ENCODE data around the gene DBP.
"Not testable (repeated sequence)": the region's sequence is repeated elsewhere in the genome, so short reads cannot be mapped to it uniquely, and the experiment has no call there.

Gene DBP, protein sequence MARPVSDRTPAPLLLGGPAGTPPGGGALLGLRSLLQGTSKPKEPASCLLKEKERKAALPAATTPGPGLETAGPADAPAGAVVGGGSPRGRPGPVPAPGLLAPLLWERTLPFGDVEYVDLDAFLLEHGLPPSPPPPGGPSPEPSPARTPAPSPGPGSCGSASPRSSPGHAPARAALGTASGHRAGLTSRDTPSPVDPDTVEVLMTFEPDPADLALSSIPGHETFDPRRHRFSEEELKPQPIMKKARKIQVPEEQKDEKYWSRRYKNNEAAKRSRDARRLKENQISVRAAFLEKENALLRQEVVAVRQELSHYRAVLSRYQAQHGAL

DNA sequence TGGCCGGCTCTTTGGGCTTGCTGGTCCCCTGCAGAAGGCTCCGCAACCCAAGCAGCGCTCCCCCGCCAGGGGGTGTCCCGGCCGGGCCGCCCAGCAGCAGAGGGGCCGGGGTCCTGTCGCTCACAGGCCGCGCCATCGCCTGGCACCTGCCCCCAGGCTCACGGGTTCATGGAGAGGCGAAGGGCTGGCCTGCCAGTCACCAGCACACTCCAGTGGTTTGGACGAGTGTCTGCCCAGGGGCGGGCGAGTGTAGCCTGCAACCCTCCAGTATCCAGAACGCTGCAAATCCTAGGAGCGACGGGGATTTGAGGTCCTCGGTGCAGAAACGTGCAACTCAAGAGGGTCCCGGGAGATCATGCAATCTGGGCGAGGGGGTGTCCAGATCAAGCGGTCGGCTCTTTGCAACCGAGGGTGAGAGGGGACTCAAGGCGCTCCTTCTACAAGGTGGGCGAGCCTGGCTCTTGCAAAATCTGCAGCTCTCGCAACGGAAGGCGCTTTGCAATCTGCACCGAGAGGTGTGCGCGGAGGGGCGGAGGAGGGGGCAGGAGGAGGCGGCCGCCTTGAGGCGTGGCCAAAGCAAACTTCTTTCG, at the start of gene DBP:
Gene DBP (minus strand): TSS at position 521 of the 590 bp plus-strand sequence. CDS start 385 bp downstream, at position 136.
- TF ChIP-seq CTCF (IDR thresholded peaks at IDR 0.05): peak; percentile 11; the same call in 1 of the 2 replicates
- TF ChIP-seq ZFX (IDR thresholded peaks at IDR 0.05; ENCODE audit: borderline replicate concordance): no peak
- peak within 1 kb of the TSS; percentile 100 for H3K27ac ChIP-seq

GRCh38 chr19:48686637-48687036, 49.5 kb upstream of the DBP start:
- H3K27ac ChIP-seq: not testable (repeated sequence)

GRCh38 chr19:48686088-48686487, 48.9 kb upstream of the DBP start:
- H3K27ac ChIP-seq: no peak overlapping the region
- TF ChIP-seq CTCF (IDR thresholded peaks at IDR 0.05): no peak
- no peak for TF ChIP-seq ZFX (IDR thresholded peaks at IDR 0.05; ENCODE audit: borderline replicate concordance)

DNA sequence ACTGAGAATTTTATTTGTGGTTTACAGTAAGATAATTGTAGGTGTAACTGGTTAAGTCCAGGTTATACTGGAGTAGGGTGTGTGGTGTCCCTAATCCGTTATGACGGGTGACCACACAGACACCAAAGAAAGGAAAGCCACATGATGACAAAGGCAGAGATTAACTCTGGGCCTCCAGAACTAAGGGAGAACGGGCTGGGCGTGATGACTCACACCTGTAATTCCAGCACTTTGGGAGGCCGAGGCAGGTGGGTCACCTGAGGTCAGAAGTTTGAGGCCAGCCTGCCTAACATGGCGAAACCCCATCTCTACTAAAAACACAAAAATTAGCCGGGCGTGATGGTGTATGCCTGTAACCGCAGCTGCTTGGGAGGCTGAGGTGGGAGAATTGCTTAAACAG, 48.4 kb upstream of the DBP start:
- no peak overlapping the region for H3K27ac ChIP-seq
- TF ChIP-seq ZFX (IDR thresholded peaks at IDR 0.05; ENCODE audit: borderline replicate concordance): no peak
- no peak for TF ChIP-seq CTCF (IDR thresholded peaks at IDR 0.05)

- TF ChIP-seq ZFX (IDR thresholded peaks at IDR 0.05; ENCODE audit: borderline replicate concordance) (no peak), CTCF (IDR thresholded peaks at IDR 0.05) (no peak)
- H3K27ac ChIP-seq: peak overlapping the region; percentile 64
These were observed 46.2 kb upstream of the DBP start for GRCh38 chr19:48683349-48683748.

DNA sequence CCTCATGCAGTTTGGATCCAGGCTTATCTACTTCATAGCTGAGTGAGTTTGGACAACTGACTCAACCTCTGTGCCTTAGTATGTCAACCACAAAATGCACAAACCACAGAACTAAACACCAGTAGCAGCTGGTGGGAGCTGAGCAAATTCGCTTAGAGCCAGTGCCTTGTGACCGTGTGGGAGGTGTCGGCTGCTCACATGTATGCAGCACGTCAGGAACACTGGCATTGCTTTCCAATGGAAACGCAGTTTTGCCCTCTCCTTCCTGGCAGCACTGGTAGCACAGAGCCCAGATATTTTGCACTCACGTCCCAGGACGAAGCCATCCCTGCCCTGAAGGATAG, 43.9 kb upstream of the DBP start:
- no peak overlapping the region for H3K27ac ChIP-seq
- no peak for TF ChIP-seq CTCF (IDR thresholded peaks at IDR 0.05)
- no peak for TF ChIP-seq ZFX (IDR thresholded peaks at IDR 0.05; ENCODE audit: borderline replicate concordance)

GRCh38 chr19:48680436-48681126, 43.4 kb upstream of the DBP start:
- TF ChIP-seq CTCF (IDR thresholded peaks at IDR 0.05): no peak
- no peak for TF ChIP-seq ZFX (IDR thresholded peaks at IDR 0.05; ENCODE audit: borderline replicate concordance)
- H3K27ac ChIP-seq: no peak overlapping the region

- H3K27ac ChIP-seq: not testable (repeated sequence)
These were observed 42.8 kb upstream of the DBP start for GRCh38 chr19:48680006-48680405.
